ENCODE measurements around the gene SGCD.

DNA sequence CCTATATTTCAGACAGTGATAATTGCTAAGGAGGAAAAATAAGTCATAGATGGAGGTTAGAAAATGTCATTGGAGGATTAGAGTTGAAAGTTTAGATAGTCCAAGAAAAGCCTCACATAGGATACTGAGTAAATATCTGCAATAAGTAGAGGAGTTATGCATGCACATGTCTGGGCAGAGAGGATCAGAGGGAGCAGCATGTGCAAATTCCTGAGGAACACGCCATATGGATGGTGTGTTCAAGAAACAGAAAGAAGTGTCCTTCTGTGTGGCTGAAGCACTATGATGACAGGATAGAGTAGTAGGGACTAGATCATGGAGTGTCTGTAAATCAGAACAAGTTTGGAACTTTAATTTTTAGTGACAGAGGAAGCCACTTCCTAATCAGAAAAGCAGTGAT lies 52.2 kb downstream of the SGCD start:
- TF ChIP-seq, protein P1, sequence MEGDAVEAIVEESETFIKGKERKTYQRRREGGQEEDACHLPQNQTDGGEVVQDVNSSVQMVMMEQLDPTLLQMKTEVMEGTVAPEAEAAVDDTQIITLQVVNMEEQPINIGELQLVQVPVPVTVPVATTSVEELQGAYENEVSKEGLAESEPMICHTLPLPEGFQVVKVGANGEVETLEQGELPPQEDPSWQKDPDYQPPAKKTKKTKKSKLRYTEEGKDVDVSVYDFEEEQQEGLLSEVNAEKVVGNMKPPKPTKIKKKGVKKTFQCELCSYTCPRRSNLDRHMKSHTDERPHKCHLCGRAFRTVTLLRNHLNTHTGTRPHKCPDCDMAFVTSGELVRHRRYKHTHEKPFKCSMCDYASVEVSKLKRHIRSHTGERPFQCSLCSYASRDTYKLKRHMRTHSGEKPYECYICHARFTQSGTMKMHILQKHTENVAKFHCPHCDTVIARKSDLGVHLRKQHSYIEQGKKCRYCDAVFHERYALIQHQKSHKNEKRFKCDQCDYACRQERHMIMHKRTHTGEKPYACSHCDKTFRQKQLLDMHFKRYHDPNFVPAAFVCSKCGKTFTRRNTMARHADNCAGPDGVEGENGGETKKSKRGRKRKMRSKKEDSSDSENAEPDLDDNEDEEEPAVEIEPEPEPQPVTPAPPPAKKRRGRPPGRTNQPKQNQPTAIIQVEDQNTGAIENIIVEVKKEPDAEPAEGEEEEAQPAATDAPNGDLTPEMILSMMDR (IDR thresholded peaks at IDR 0.05; ENCODE audit: insufficient read depth, low read length) = no peak
- TF ChIP-seq POLR2AphosphoS5 (IDR thresholded peaks at IDR 0.05; ENCODE audit: low read depth) = no peak
